Upper lobe of left lung (tissue), 4 donors: ENCODE measurements around the gene THBS3.

ENCODE experiments used
- CTCF ChIP-seq, 6 experiments: fragments of 450-650 bp in 4 of 6; fragments of 200-600 bp in 2 of 6; sonication (generic) in 2 of 6; IDR thresholded peaks; one replicate each; pipeline ENCODE4 v1.5.1; 2016 to 2019; ENCODE audit warnings: antibody characterized with exemption in 6 of 6
- POLR2A ChIP-seq, 4 donors: fragments of 450-650 bp; IDR thresholded peaks; one replicate each; pipeline ENCODE4 v1.5.1; 2016 to 2017; ENCODE audit warnings: antibody characterized with exemption in 4 of 4, mild to moderate bottlenecking in 2 of 4

DNA sequence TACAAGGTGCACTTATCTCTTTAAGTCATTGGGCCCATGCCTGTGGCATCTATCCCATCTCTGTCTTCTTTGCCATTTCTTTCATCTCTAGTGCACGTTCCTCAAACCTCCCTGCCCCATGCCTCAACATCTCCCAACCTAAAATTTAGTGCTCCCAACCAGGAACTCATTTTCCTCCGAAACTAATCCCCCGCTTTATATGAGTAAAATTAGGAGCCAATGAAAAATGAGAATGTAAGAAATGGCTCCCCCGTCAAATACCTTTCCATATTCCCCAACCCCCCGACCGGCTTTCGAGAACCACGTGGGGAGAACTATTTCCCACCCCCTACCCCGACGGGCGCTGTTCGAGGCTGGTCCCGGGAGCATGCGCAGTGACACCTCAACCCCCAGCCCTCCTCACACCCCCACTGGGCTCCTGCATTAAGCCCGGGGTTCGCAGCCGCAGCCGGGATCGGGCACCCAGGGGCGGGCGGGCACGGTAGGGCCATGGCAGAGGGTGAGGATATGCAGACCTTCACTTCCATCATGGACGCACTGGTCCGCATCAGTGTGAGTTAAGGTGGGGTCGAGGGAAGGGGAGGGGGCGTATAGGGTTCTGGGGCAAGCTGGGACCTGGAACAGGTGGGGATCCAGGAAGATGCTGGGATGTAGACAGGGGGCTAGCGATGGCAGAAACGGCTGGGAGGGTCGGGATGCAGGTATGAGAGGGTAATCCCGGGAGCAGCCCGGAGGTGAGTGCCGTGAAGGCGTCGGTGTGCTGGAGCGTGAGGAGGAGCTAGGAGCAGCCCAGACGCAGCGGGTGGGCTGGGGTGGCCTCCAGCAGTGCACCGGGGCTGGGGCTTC is 34.0 kb downstream of the THBS3 start, which contains the start of gene TRIM46:
- TF ChIP-seq CTCF (IDR thresholded peaks at IDR 0.05) (no peak), POLR2A (IDR thresholded peaks at IDR 0.05) (no peak)
